HepG2 (cell line): ENCODE results near the gene HELZ. TPM values are rescaled to one million over a fixed set of nuclear protein-coding genes. Genes with fewer than 3 reads are reported as not detected.

Source experiments
- CCAR2 ChIP-seq: fragments of 200-400 bp; formaldehyde crosslinking; optimal IDR thresholded peaks from 2 replicates; pipeline ENCODE3; 2018; ENCODE audit warnings: low read depth, mild to moderate bottlenecking, low read length, moderate library complexity
- CERS6 ChIP-seq: sonication (generic); formaldehyde crosslinking; IDR thresholded peaks from 2 replicates; pipeline ENCODE4 v1.5.0; 2020; ENCODE audit warnings: missing genetic modification reagents
- GLI4 ChIP-seq: sonication (generic); formaldehyde crosslinking; IDR thresholded peaks from 2 replicates; pipeline ENCODE4 v1.5.1; 2020; ENCODE audit warnings: missing genetic modification reagents, mild to moderate bottlenecking, moderate library complexity, borderline replicate concordance
- ISX ChIP-seq: sonication (generic); formaldehyde crosslinking; conservative IDR thresholded peaks from 2 replicates; pipeline ENCODE4 v1.5.0; 2020; ENCODE audit warnings: missing genetic modification reagents
- MEIS2 ChIP-seq: sonication (generic); formaldehyde crosslinking; IDR thresholded peaks from 2 replicates; pipeline ENCODE4 v1.9.0; 2021; ENCODE audit warnings: mild to moderate bottlenecking, missing genetic modification reagents
- MTA1 ChIP-seq: sonication (generic); formaldehyde crosslinking; IDR thresholded peaks from 2 replicates; pipeline ENCODE4 v1.4.0; 2020; ENCODE audit warnings: missing genetic modification reagents, mild to moderate bottlenecking, borderline replicate concordance
- NR3C1 ChIP-seq: sonication (generic); formaldehyde crosslinking; IDR thresholded peaks from 2 replicates; pipeline ENCODE4 v1.4.0; 2020; ENCODE audit warnings: missing genetic modification reagents
- PAWR ChIP-seq: sonication (generic); formaldehyde crosslinking; IDR thresholded peaks from 2 replicates; pipeline ENCODE4 v1.4.0; 2020; ENCODE audit warnings: missing genetic modification reagents, mild to moderate bottlenecking, borderline replicate concordance
- POLR2AphosphoS5 ChIP-seq: IDR thresholded peaks from 2 replicates; pipeline ENCODE4 v1.6.1; 2012; ENCODE audit warnings: low read depth, low read length
- RCOR2 ChIP-seq: IDR thresholded peaks from 2 replicates; pipeline ENCODE4 v1.6.1; 2016; ENCODE audit warnings: missing biosample characterization, missing genetic modification reagents
- RORA ChIP-seq: sonication (generic); formaldehyde crosslinking; IDR thresholded peaks from 2 replicates; pipeline ENCODE4 v1.5.0; 2020; ENCODE audit warnings: mild to moderate bottlenecking, missing genetic modification reagents, moderate library complexity
- SETDB1 ChIP-seq: sonication (generic); formaldehyde crosslinking; IDR thresholded peaks from 2 replicates; pipeline ENCODE4 v1.5.1; 2020; ENCODE audit warnings: missing genetic modification reagents, mild to moderate bottlenecking, borderline replicate concordance
- SP5 ChIP-seq: IDR thresholded peaks from 2 replicates; pipeline ENCODE4 v1.6.1; 2016; ENCODE audit warnings: low read depth, borderline replicate concordance
- TOE1 ChIP-seq: sonication (generic); formaldehyde crosslinking; IDR thresholded peaks from 2 replicates; pipeline ENCODE4 v1.4.0; 2020; ENCODE audit warnings: mild to moderate bottlenecking, missing genetic modification reagents
- U2AF2 ChIP-seq: fragments of 200-400 bp; formaldehyde crosslinking; IDR thresholded peaks from 2 replicates; pipeline ENCODE4 v1.6.1; 2017; ENCODE audit warnings: low read depth, mild to moderate bottlenecking, low read length
- YEATS4 ChIP-seq: sonication (generic); formaldehyde crosslinking; IDR thresholded peaks from 2 replicates; pipeline ENCODE4 v1.4.0; 2020; ENCODE audit warnings: missing genetic modification reagents, borderline replicate concordance
- YY1 ChIP-seq: IDR thresholded peaks from 2 replicates; pipeline ENCODE4 v1.6.1; 2011; ENCODE audit warnings: low read length, low read depth, moderate library complexity, mild to moderate bottlenecking; ENCODE audit not compliant: insufficient read depth, insufficient replicate concordance
- ZBTB1 ChIP-seq: sonication (generic); formaldehyde crosslinking; IDR thresholded peaks from 2 replicates; pipeline ENCODE4 v1.4.0; 2020; ENCODE audit warnings: missing genetic modification reagents, borderline replicate concordance
- ZBTB21 ChIP-seq: sonication (generic); formaldehyde crosslinking; IDR thresholded peaks from 2 replicates; pipeline ENCODE4 v1.4.0; 2020; ENCODE audit warnings: missing genetic modification reagents
- ZBTB3 ChIP-seq: sonication (generic); formaldehyde crosslinking; IDR thresholded peaks from 2 replicates; pipeline ENCODE4 v1.4.0; 2020; ENCODE audit warnings: low read depth, mild to moderate bottlenecking, moderate library complexity, missing genetic modification reagents, borderline replicate concordance
- ZKSCAN1 ChIP-seq: fragments of 150-350 bp; IDR thresholded peaks from 2 replicates; pipeline ENCODE4 v1.6.1; 2014; ENCODE audit warnings: low read length
- ZMYM3 ChIP-seq: sonication (generic); formaldehyde crosslinking; IDR thresholded peaks from 2 replicates; pipeline ENCODE4 v1.5.1; 2020; ENCODE audit warnings: mild to moderate bottlenecking, missing genetic modification reagents
- ZNF20 ChIP-seq: sonication (generic); formaldehyde crosslinking; IDR thresholded peaks from 2 replicates; pipeline ENCODE4 v1.4.0; 2020; ENCODE audit warnings: mild to moderate bottlenecking, moderate library complexity, missing genetic modification reagents
- ZNF280B ChIP-seq: sonication (generic); formaldehyde crosslinking; IDR thresholded peaks from 2 replicates; pipeline ENCODE4 v1.5.0; 2020; ENCODE audit warnings: missing genetic modification reagents, mild to moderate bottlenecking, borderline replicate concordance
- ZNF292 ChIP-seq: sonication (generic); formaldehyde crosslinking; IDR thresholded peaks from 2 replicates; pipeline ENCODE4 v1.8.1; 2022; ENCODE audit warnings: mild to moderate bottlenecking, low read depth, missing genetic modification reagents, borderline replicate concordance
- ZNF326 ChIP-seq: sonication (generic); formaldehyde crosslinking; IDR thresholded peaks from 2 replicates; pipeline ENCODE4 v1.4.0; 2020; ENCODE audit warnings: missing genetic modification reagents, borderline replicate concordance
- ZNF564 ChIP-seq: sonication (generic); formaldehyde crosslinking; IDR thresholded peaks from 2 replicates; pipeline ENCODE4 v1.8.1; 2023; ENCODE audit warnings: mild to moderate bottlenecking, missing genetic modification reagents
- ZNF75D ChIP-seq: sonication (generic); formaldehyde crosslinking; IDR thresholded peaks from 2 replicates; pipeline ENCODE4 v1.8.1; 2023; ENCODE audit warnings: missing genetic modification reagents, mild to moderate bottlenecking, borderline replicate concordance
- polyA plus RNA-seq, 8 experiments: library from polyadenylated mRNA; depleted of rRNA in 3 of 8; stranded (reverse) in 7 of 8; unstranded in 1 of 8; fragments of >200 nt; fragmentation: Illumina TruSeq in 4 of 8; extraction: Trizol in 4 of 8; gene quantifications; 2 replicates each; pipeline versions ENCODE4 v1.2.1 to v1.2.3, GENCODE V29; 2011 to 2016; ENCODE audit warnings: low read depth in 4 of 8, missing spikeins in 1 of 8, mixed read lengths in 1 of 8; ENCODE audit not compliant: insufficient read depth in 1 of 8
- total RNA-seq, 5 experiments: library from RNA; depleted of rRNA; stranded (reverse); fragments of >200 nt; fragmentation: Illumina TruSeq; extraction: Trizol; gene quantifications; 2 replicates each; pipeline ENCODE4 v1.2.3, GENCODE V29; 2016; ENCODE audit warnings: low read depth in 1 of 5
- TF ChIP-seq, protein P1 (sequence below): sonication (generic); formaldehyde crosslinking; IDR thresholded peaks from 2 replicates; pipeline ENCODE4 v1.4.0; 2020; ENCODE audit warnings: missing genetic modification reagents, low read depth, mild to moderate bottlenecking, borderline replicate concordance
- TF ChIP-seq, protein P2 (sequence below): sonication (generic); formaldehyde crosslinking; IDR thresholded peaks from 2 replicates; pipeline ENCODE4 v1.4.0; 2020; ENCODE audit warnings: mild to moderate bottlenecking, missing genetic modification reagents

HELZ gene
- total and polyA plus RNA-seq, 2 of the 13 experiments (the other 11 are each of a cell fraction or from before 2014, with no cell fraction given): 35.3 to 52.4 TPM

DNA sequence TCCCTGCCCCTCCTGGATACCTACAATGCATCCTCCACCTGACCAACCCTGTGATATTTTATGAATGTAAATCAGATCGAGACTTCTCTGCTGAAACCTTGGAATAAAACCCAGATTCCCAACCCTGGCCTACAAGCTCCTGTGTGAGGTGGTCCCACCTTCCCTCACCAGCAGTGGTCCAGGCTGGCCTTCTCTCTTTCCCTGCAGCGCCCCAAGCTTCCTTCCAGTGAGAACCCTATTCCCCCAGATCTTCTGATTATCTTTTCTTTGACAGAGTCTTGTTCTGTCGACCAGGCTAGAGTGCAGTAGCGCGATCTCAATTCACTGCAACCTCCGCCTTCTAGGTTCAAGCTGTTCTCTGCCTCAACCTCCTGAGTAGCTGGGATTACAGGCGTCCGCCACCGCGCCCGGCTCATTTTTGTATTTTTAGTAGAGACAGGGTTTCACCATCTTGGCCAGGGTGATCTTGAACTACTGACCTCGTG, 2.5 kb upstream of the HELZ start (continued):
- TF ChIP-seq ZMYM3 (CRISPR knock-in tag) (no peak), TOE1 (no peak), ZNF20 (CRISPR knock-in tag) (no peak), YY1 (no peak), MEIS2 (CRISPR knock-in tag) (no peak), RORA (CRISPR knock-in tag) (no peak), CCAR2 (no peak), U2AF2 (no peak), ZKSCAN1 (no peak), ZNF564 (CRISPR knock-in tag) (no peak), ZNF292 (CRISPR knock-in tag) (no peak; the same call in 1 of the 2 replicates), MTA1 (CRISPR knock-in tag) (no peak; the same call in 1 of the 2 replicates), ZBTB3 (CRISPR knock-in tag) (0 out of 2 replicates have a peak, but pooled peaks have one; percentile 1), CERS6 (CRISPR knock-in tag) (no peak), ZNF326 (CRISPR knock-in tag) (no peak), ZNF280B (CRISPR knock-in tag) (no peak), RCOR2 (CRISPR knock-in tag) (no peak), ZBTB1 (CRISPR knock-in tag) (no peak), NR3C1 (CRISPR knock-in tag) (no peak), PAWR (CRISPR knock-in tag) (no peak), GLI4 (CRISPR knock-in tag) (no peak), POLR2AphosphoS5 (no peak), ZNF75D (CRISPR knock-in tag) (no peak), SP5 (no peak), YEATS4 (CRISPR knock-in tag) (peak; percentile 49; the same call in 1 of the 2 replicates), ZBTB21 (no peak), ISX (CRISPR knock-in tag) (no peak), SETDB1 (CRISPR knock-in tag) (no peak)
- TF ChIP-seq, protein P1, sequence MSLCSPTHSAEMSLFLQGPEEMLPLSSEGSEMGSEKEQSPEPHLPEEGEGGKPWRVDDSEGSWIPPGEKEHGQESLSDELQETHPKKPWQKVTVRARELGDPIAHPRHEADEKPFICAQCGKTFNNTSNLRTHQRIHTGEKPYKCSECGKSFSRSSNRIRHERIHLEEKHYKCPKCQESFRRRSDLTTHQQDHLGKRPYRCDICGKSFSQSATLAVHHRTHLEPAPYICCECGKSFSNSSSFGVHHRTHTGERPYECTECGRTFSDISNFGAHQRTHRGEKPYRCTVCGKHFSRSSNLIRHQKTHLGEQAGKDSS (CRISPR knock-in tag): no peak
- TF ChIP-seq, protein P2, sequence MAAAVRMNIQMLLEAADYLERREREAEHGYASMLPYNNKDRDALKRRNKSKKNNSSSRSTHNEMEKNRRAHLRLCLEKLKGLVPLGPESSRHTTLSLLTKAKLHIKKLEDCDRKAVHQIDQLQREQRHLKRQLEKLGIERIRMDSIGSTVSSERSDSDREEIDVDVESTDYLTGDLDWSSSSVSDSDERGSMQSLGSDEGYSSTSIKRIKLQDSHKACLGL: no peak
